ENCODE results near the gene SYT8. TPM values are rescaled to one million over a fixed set of nuclear protein-coding genes. Genes with fewer than 3 reads are reported as not detected.

The SYT8 gene
- total RNA-seq, 1 donor from 2014 or later = 12.5 TPM

DNA sequence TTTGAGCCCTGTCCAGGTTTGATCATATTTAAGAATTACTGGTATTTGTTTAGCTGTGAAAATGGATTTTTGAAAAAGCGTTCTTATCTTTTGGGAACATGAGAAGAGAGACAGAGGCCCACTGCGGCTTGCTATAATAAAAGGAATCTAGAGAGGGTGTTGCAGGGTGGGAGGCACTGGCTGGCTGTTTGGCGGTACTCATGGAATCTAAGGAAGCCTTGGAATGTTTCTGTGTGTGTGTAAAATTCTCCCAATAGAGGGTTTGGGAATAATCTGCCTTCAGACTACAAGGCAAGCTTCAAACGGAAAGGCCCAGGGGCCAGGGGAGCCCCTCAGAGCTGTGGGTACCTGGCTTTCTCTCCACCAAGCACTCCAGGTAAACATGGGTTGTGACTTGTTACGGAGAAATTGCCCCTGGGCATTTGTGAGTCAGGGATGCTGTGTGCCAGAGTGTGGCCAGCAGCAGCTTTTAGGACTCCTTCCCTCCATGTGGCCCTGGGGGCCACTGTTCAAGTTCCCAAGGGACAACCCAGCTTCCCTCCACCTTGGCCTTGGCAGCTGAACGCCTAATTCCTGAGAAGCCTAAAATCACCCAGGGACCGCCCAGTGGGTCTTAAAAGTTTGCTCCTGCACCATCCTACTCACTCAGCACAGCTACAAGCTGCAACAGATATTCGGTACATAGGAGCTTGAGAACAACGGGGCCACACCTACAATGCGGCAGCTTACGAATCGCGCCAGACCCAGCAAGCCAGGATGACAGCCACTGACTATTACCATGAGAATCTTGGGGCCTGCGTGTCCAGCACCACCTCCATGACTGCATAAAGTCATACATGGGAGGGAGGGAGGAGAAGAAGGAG lies 14.1 kb upstream of the SYT8 start:
- H3K36me3 ChIP-seq = no peaks in the 10 kb centered on the region
- H3K4me1 ChIP-seq = no peaks in the 10 kb centered on the region
- no peaks in the 10 kb centered on the region for H3K27me3 ChIP-seq
- TF ChIP-seq, protein P1, sequence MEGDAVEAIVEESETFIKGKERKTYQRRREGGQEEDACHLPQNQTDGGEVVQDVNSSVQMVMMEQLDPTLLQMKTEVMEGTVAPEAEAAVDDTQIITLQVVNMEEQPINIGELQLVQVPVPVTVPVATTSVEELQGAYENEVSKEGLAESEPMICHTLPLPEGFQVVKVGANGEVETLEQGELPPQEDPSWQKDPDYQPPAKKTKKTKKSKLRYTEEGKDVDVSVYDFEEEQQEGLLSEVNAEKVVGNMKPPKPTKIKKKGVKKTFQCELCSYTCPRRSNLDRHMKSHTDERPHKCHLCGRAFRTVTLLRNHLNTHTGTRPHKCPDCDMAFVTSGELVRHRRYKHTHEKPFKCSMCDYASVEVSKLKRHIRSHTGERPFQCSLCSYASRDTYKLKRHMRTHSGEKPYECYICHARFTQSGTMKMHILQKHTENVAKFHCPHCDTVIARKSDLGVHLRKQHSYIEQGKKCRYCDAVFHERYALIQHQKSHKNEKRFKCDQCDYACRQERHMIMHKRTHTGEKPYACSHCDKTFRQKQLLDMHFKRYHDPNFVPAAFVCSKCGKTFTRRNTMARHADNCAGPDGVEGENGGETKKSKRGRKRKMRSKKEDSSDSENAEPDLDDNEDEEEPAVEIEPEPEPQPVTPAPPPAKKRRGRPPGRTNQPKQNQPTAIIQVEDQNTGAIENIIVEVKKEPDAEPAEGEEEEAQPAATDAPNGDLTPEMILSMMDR (IDR thresholded peaks at IDR 0.05) = no peak
- ATAC-seq (no peak), DNase-seq (no peak)
- H3K4me3 ChIP-seq = no peak overlapping the region
- intact Hi-C loops (cut with DNase I) = no loop called here
- no peaks in the 10 kb centered on the region for H3K9me3 ChIP-seq
- H3K27ac ChIP-seq = no peak overlapping the region

GRCh38 chr11:1821562-1821961 lies 13.2 kb upstream of the SYT8 start:
- Histone ChIP-seq H3K27me3 (no peaks in the 10 kb centered on the region), H3K4me3 (no peak overlapping the region), H3K9me3 (no peaks in the 10 kb centered on the region), H3K4me1 (peaks cover 6% of the 10 kb centered on the region), H3K27ac (no peak overlapping the region), H3K36me3 (no peaks in the 10 kb centered on the region)
- intact Hi-C loops (cut with DNase I) = no loop called here
- TF ChIP-seq, protein P1 (IDR thresholded peaks at IDR 0.05) = no peak
- no peak for ATAC-seq
- DNase-seq = no peak

- intact Hi-C loops (cut with DNase I) = no loop called here
- no peaks in the 10 kb centered on the region for H3K9me3 ChIP-seq
- DNase-seq = peak; percentile 46
- no peaks in the 10 kb centered on the region for H3K27me3 ChIP-seq
- H3K36me3 ChIP-seq = no peaks in the 10 kb centered on the region
- TF ChIP-seq, protein P1 (IDR thresholded peaks at IDR 0.05) = no peak
- peaks cover 18% of the 10 kb centered on the region for H3K4me1 ChIP-seq
- no peak for ATAC-seq
- no peak overlapping the region for H3K4me3 ChIP-seq
- H3K27ac ChIP-seq = no peak overlapping the region
Observed at GRCh38 chr11:1822648-1823375, 12.0 kb upstream of the SYT8 start.

DNA sequence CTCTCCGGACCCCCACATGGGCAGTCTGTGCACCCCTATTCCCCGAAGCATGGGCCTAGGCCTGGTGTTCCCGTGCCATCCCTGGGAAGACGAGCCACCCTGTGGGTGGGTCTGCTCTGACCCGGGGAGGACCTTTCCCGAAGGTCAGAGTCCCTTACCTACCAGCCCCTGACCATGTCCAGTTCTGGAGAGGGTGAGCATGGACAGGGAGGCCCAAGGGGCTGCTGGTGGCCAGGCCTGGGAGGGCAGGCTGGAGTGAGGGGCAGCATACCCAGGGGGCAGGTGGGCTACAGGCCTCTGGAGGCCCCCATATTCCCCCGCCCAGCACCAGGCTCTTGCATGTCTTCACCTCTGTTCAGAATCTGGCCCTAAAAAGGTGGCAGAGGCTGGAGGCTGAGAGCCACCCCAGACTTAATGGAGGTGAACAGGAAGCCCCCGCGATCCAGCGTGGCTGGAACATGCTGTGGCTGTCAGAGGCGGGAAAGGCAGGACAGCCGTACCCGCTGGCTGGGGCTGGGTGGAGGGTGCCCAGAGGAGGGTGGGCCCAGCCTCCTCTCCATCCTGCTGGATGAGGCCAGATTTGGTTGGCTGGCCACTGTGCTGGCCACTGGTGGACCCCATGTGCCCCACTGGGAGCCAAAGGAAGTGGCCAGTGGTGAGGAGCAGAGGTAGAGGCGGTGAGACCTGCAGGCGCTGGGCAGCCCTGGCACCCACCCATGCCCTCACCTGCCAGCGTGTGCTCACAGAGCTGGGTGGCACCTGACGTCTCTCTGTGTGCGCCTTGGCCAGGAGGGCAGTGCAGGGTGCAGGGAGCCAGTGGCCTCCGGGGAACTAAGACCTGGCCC lies 11.2 kb upstream of the SYT8 start:
- TF ChIP-seq, protein P1 (IDR thresholded peaks at IDR 0.05) = no peak
- DNase-seq (no peak), ATAC-seq (no peak)
- intact Hi-C loops (cut with DNase I) = no loop called here
- Histone ChIP-seq H3K36me3 (no peaks in the 10 kb centered on the region), H3K9me3 (no peaks in the 10 kb centered on the region), H3K27me3 (no peaks in the 10 kb centered on the region), H3K4me1 (peaks cover 20% of the 10 kb centered on the region), H3K27ac (no peak overlapping the region), H3K4me3 (no peak overlapping the region)

DNA sequence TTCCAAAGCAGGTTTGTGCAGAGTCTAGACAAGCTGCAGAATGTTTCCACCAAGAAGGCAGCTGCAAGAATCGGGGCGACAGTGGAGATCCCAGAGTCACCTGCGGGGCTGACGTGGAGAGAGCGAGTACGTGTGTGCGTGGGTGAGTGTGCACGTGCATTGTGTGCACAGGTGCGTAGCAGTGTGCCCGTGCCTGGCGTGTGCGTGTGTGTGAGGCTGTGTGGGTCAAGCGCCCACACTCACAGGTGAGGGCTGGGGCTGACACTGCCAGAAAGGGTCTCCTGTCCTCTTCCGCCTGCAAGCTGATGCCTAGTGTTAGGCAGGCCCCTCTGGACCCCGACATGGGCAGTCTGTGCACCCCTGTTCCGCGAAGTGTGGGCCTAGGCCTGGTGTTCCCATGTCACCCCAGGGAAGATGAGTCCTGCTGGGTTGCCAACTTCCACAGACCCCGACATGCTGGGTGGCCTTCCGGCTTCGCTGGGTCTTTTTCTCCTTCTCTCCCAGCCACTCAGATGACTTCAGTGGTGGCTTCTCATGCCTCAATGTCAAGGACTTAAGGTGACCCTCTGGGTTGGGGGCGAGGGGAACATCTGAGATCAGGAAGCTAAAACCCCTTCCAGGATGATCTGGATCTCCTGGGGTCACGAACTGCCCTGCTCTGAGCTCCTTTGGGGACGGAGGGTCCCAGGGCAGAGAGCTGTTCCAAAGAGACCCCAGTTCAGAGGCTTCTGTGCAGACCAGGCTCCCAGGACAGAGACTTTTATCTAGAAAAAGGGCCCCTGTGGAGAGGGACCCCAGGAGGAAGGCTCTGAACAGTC lies 10.4 kb upstream of the SYT8 start:
- no peak for DNase-seq
- TF ChIP-seq, protein P1 (IDR thresholded peaks at IDR 0.05) = no peak
- intact Hi-C loops (cut with DNase I) = no loop called here
- no peak overlapping the region for H3K4me3 ChIP-seq
- no peaks in the 10 kb centered on the region for H3K36me3 ChIP-seq
- H3K9me3 ChIP-seq = no peaks in the 10 kb centered on the region
- H3K27me3 ChIP-seq = no peaks in the 10 kb centered on the region
- no peak overlapping the region for H3K27ac ChIP-seq
- peaks cover 20% of the 10 kb centered on the region for H3K4me1 ChIP-seq
- ATAC-seq = no peak
